Parathyroid adenoma (tissue), 2 donors: ENCODE data around the gene MEF2C.

ENCODE experiments used
- H2AFZ ChIP-seq: fragments of 300-600 bp; sonication (generic); one replicate; pipeline ENCODE4 v1.7.0; 2017; ENCODE audit warnings: antibody characterized with exemption, mild to moderate bottlenecking
- H3K27ac ChIP-seq: fragments of 300-600 bp; sonication (generic); one replicate; pipeline ENCODE4 v1.7.0; 2017
- H3K27me3 ChIP-seq: fragments of 300-600 bp; sonication (generic); one replicate; pipeline ENCODE4 v1.7.0; 2017; ENCODE audit warnings: low read length; ENCODE audit not compliant: control insufficient read depth, insufficient read depth
- H3K36me3 ChIP-seq: fragments of 300-600 bp; sonication (generic); one replicate; pipeline ENCODE4 v1.7.0; 2017; ENCODE audit warnings: low read length; ENCODE audit not compliant: control insufficient read depth, insufficient read depth
- H3K4me1 ChIP-seq: fragments of 300-600 bp; sonication (generic); one replicate; pipeline ENCODE4 v1.7.0; 2017; ENCODE audit warnings: control low read depth
- H3K4me2 ChIP-seq: fragments of 300-600 bp; sonication (generic); one replicate; pipeline ENCODE4 v1.7.0; 2017; ENCODE audit warnings: low read length
- H3K4me3 ChIP-seq: fragments of 300-600 bp; sonication (generic); one replicate; pipeline ENCODE4 v1.7.0; 2017; ENCODE audit warnings: low read depth, low read length
- H3K79me2 ChIP-seq: fragments of 300-600 bp; sonication (generic); one replicate; pipeline ENCODE4 v1.7.0; 2017; ENCODE audit warnings: control low read depth
- H3K9ac ChIP-seq: fragments of 300-600 bp; sonication (generic); one replicate; pipeline ENCODE4 v1.7.0; 2017; ENCODE audit warnings: mild to moderate bottlenecking
- H3K9me3 ChIP-seq: fragments of 300-600 bp; sonication (generic); one replicate; pipeline ENCODE4 v1.7.0; 2017; ENCODE audit warnings: low read length; ENCODE audit not compliant: control insufficient read depth
- CTCF ChIP-seq: fragments of 300-600 bp; sonication (generic); IDR thresholded peaks from one replicate; pipeline ENCODE4 v1.7.0; 2017; ENCODE audit warnings: antibody characterized with exemption, mild to moderate bottlenecking
- donor health status: primary hyperparathyroidism.

The MEF2C gene

GRCh38 chr5:88686726-88687125, 196.3 kb downstream of the MEF2C start:
- H3K9ac ChIP-seq = no peak overlapping the region

DNA sequence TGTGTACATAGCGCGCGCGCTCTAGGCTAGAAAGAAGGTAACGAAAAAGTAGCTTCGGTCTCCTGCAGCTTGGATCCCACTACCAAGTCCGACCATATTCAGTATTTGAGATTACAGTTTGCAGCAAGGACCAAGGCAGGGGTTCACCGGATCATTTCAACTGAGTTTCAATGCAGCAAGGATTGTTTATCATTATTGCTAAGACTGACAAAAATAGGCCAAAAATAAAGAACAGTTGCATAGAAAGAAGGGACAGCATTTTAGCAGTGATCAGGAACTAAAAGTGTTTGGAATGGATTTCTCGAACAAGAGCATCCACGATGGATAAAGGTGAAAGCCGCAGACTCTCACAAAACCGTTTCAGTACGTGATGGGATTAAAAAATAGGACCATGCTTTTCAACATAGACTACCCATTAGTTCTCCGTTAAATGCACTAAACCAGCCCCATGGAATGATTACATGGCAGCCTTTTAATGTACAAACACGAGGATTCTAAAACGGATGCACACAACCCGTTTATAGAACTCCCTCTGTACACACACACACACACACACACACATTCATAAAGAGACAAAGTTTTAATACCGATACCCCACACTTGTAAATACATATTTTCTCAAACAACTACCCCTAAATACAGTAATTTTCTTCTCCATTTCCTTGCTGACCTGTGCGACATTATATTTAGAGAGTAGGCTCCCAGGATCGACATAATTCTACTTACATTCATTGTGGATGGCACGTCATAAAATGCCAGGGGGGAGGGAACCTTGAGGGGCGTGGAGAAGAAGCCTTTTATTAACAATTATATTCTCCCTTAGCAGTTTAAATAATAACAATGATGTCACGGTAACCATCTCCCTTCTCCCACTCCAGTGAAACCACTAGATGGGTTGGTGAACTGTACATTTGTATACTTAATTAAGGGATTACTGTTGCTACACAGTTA, 197.1 kb downstream of the MEF2C start:
- H3K27me3 ChIP-seq = peaks cover 30% of the 10 kb centered on the region
- no peak overlapping the region for H2AFZ ChIP-seq
- TF ChIP-seq CTCF = no peak

More at GRCh38 chr5:88686726-88687125, 196.3 kb downstream of the MEF2C start:
- Histone ChIP-seq H3K4me3 (no peak overlapping the region), H2AFZ (no peak overlapping the region), H3K4me1 (no peaks in the 10 kb centered on the region), H3K27ac (no peak overlapping the region), H3K36me3 (no peaks in the 10 kb centered on the region), H3K79me2 (no peaks in the 10 kb centered on the region), H3K9me3 (no peaks in the 10 kb centered on the region), H3K4me2 (no peak overlapping the region), H3K27me3 (peaks cover 35% of the 10 kb centered on the region)
- TF ChIP-seq CTCF = no peak

DNA sequence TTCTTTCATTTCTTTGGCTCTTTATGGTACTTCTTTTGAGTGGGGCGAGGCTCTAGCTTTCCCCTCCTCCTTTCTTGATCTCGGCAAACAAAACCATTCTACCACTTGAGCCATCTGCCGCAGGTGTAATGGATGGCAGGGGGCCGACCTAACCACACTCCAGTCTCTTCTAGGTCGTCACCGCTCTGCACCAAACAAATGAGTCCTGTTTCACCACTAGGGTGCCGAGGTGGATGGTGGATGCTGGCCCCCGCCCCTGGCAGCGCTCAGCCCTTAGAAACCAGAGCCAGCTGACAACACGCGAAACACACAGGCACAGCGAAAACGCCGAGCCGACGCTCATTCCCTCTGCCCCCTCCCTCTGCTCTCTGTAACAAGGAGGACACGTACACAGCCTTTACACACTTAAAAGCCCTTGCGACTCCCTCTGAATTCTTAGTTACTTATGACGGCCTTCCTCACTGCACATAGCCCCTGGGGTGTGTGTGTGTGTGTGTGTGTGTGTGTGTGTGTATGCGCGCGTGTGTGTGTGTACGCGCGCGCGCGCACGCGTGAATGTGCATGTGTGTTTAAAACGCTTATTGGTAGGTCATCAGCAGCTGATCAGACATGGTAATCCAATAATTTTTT, 199.4 kb downstream of the MEF2C start:
- Histone ChIP-seq H3K4me1 (no peaks in the 10 kb centered on the region), H3K36me3 (no peaks in the 10 kb centered on the region), H2AFZ (no peak overlapping the region), H3K9ac (no peak overlapping the region), H3K9me3 (no peaks in the 10 kb centered on the region), H3K4me2 (no peak overlapping the region), H3K4me3 (no peak overlapping the region), H3K27ac (no peak overlapping the region), H3K27me3 (peaks cover 19% of the 10 kb centered on the region), H3K79me2 (no peaks in the 10 kb centered on the region)
- TF ChIP-seq CTCF = no peak

More for the DNA sequence above, 197.1 kb downstream of the MEF2C start:
- no peak overlapping the region for H3K27ac ChIP-seq
- H3K9me3 ChIP-seq = no peaks in the 10 kb centered on the region
- H3K9ac ChIP-seq = no peak overlapping the region
- no peak overlapping the region for H3K4me3 ChIP-seq
- no peak overlapping the region for H3K4me2 ChIP-seq
- H3K4me1 ChIP-seq = no peaks in the 10 kb centered on the region
- H3K36me3 ChIP-seq = no peaks in the 10 kb centered on the region
- H3K79me2 ChIP-seq = no peaks in the 10 kb centered on the region

DNA sequence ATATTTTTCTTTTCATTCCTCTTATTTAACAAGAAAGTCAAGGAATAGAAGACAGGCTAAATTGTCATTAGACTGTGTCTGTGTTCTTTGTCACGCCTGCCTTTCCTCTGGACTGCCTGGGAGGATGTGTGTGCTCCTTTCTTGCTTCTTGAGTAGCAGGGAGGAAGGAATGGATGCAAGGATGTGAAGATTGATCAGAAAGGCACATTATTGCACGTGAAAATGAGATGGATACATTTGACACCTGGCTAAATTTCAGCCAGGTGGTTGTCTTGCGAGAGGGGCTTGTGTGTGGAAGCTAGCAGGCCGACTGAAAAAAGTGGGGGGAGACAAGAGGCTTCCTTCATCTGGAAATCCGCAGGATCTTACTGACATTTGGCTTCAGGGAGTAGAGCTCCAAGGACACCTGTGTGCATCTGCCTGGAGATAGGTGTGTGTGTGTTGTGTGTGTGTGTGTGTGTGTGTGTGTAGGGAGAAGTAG, 200.1 kb downstream of the MEF2C start:
- Histone ChIP-seq H3K9ac (no peak overlapping the region), H3K79me2 (no peaks in the 10 kb centered on the region), H3K36me3 (no peaks in the 10 kb centered on the region), H3K27me3 (peaks cover 17% of the 10 kb centered on the region), H3K4me3 (no peak overlapping the region), H2AFZ (no peak overlapping the region), H3K27ac (no peak overlapping the region), H3K4me2 (no peak overlapping the region), H3K4me1 (no peaks in the 10 kb centered on the region), H3K9me3 (no peaks in the 10 kb centered on the region)
- no peak for TF ChIP-seq CTCF
